Measurements from ENCODE around the gene NCKAP5. TPM values are rescaled to one million over a fixed set of nuclear protein-coding genes. Genes with fewer than 3 reads are reported as not detected.

The NCKAP5 gene
- total RNA-seq, 4 donors from 2014 or later = 2.7 to 11.7 (median 5.6) TPM

DNA sequence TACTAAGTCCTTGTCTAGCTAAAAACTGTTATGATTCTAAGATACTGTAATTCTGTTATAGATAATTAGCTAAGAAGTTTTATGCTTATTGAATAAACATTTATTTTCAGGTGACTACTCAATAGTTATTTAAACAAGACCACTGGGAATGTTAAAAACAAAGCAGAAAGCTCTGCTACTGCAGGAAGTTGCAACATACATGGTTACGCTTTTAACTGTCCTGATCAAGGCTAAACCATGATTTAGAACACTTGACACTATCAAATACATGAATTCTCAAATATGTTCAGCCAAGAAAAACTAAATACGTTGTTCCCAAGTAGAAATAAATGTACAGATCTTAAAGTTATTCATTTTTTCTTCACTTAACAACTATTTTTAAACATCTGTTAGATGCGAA, 263.9 kb downstream of the NCKAP5 start:
- Histone ChIP-seq H3K27me3 (no peaks in the 10 kb centered on the region), H3K36me3 (no peaks in the 10 kb centered on the region), H3K4me1 (no peaks in the 10 kb centered on the region), H3K9me3 (no peaks in the 10 kb centered on the region), H3K4me3 (no peak overlapping the region), H3K27ac (no peak overlapping the region)
- no peak for DNase-seq (ENCODE audit: low spot score in 2 of 2)
- TF ChIP-seq CTCF (IDR thresholded peaks at IDR 0.05) (no peak), POLR2A (IDR thresholded peaks at IDR 0.05) (no peak), EP300 (IDR thresholded peaks at IDR 0.05) (no peak)
- WGBS, 2 donors = 71 to 83% methylated on average over 3 of the region's 3 CpGs

- DNase-seq (ENCODE audit: low spot score in 2 of 2) = no peak
- no peaks in the 10 kb centered on the region for H3K27me3 ChIP-seq
- no peaks in the 10 kb centered on the region for H3K4me1 ChIP-seq
- no peak overlapping the region for H3K27ac ChIP-seq
- H3K9me3 ChIP-seq = no peaks in the 10 kb centered on the region
- 58 to 64% methylated on average over 1 of the region's 1 CpG for WGBS, 2 donors
- no peaks in the 10 kb centered on the region for H3K36me3 ChIP-seq
- H3K4me3 ChIP-seq = no peak overlapping the region
- no peak for TF ChIP-seq EP300 (IDR thresholded peaks at IDR 0.05)
- TF ChIP-seq CTCF (IDR thresholded peaks at IDR 0.05) = no peak
- no peak for TF ChIP-seq POLR2A (IDR thresholded peaks at IDR 0.05)
These were observed 265.1 kb downstream of the NCKAP5 start for GRCh38 chr2:133303150-133303549.

DNA sequence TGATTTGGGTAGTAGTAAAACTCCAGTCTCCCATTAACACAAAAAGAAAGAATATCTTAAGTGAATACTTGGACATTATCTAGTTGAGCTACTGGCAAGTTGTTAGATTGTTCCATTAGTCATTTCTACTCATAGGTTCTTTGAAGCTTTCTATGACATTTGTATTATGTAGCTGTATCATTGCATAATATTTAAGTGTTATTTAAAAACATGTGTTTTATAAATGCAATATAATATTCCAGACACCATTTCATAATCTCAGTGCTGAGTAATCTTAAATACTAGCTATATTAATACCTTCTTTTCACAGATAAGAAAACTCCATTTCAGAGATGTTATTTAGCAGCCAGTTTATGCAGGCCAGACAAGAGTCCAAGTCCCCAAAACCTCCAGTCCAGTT, 271.9 kb downstream of the NCKAP5 start:
- Histone ChIP-seq H3K9me3 (no peaks in the 10 kb centered on the region), H3K4me3 (no peak overlapping the region), H3K36me3 (no peaks in the 10 kb centered on the region), H3K27ac (no peak overlapping the region), H3K4me1 (peaks cover 0 to 5% (median 0%) of the 10 kb centered on the region in 4 donors), H3K27me3 (no peaks in the 10 kb centered on the region)
- no peak for TF ChIP-seq POLR2A (IDR thresholded peaks at IDR 0.05)
- TF ChIP-seq EP300 (IDR thresholded peaks at IDR 0.05) = no peak
- no peak for TF ChIP-seq CTCF (IDR thresholded peaks at IDR 0.05)
- DNase-seq (ENCODE audit: low spot score in 2 of 2) = no peak

GRCh38 chr2:133293544-133294353, 274.5 kb downstream of the NCKAP5 start:
- peak overlapping the region in 1 of 4 donors; percentile 40 for H3K27ac ChIP-seq
- H3K27me3 ChIP-seq = no peaks in the 10 kb centered on the region
- no peaks in the 10 kb centered on the region for H3K36me3 ChIP-seq
- no peak for DNase-seq (ENCODE audit: low spot score in 2 of 2)
- no peak overlapping the region for H3K4me3 ChIP-seq
- H3K4me1 ChIP-seq = peaks cover 0 to 5% (median 0%) of the 10 kb centered on the region in 4 donors
- no peak for TF ChIP-seq POLR2A (IDR thresholded peaks at IDR 0.05)
- TF ChIP-seq CTCF (IDR thresholded peaks at IDR 0.05) = no peak
- TF ChIP-seq EP300 (IDR thresholded peaks at IDR 0.05) = no peak
- WGBS, 2 donors = 42 to 43% methylated on average over 7 of the region's 7 CpGs
- H3K9me3 ChIP-seq = no peaks in the 10 kb centered on the region

GRCh38 chr2:133292259-133292658, 276.0 kb downstream of the NCKAP5 start:
- no peak overlapping the region for H3K4me3 ChIP-seq
- no peak for DNase-seq (ENCODE audit: low spot score in 2 of 2)
- H3K27ac ChIP-seq = no peak overlapping the region
- H3K27me3 ChIP-seq = no peaks in the 10 kb centered on the region
- TF ChIP-seq POLR2A (IDR thresholded peaks at IDR 0.05) (no peak), EP300 (IDR thresholded peaks at IDR 0.05) (no peak), CTCF (IDR thresholded peaks at IDR 0.05) (no peak)
- peaks cover 0 to 5% (median 0%) of the 10 kb centered on the region in 4 donors for H3K4me1 ChIP-seq
- H3K9me3 ChIP-seq = no peaks in the 10 kb centered on the region
- 85 to 86% methylated on average over 2 of the region's 2 CpGs for WGBS, 2 donors
- H3K36me3 ChIP-seq = no peaks in the 10 kb centered on the region
